GM19372 (cell line): ENCODE results near the gene ZNF516.
"Not testable (repeated sequence)": the region's sequence is repeated elsewhere in the genome, so short reads cannot be mapped to it uniquely, and the experiment has no call there.

Source experiments
- ATAC-seq: cut with Tn5 transposase; IDR thresholded peaks from one replicate; pipeline ENCODE4 v1.9.1; 2021; ENCODE audit warnings: mild to moderate bottlenecking, low read depth, moderate library complexity; ENCODE audit not compliant: unreplicated experiment

ZNF516 gene, protein sequence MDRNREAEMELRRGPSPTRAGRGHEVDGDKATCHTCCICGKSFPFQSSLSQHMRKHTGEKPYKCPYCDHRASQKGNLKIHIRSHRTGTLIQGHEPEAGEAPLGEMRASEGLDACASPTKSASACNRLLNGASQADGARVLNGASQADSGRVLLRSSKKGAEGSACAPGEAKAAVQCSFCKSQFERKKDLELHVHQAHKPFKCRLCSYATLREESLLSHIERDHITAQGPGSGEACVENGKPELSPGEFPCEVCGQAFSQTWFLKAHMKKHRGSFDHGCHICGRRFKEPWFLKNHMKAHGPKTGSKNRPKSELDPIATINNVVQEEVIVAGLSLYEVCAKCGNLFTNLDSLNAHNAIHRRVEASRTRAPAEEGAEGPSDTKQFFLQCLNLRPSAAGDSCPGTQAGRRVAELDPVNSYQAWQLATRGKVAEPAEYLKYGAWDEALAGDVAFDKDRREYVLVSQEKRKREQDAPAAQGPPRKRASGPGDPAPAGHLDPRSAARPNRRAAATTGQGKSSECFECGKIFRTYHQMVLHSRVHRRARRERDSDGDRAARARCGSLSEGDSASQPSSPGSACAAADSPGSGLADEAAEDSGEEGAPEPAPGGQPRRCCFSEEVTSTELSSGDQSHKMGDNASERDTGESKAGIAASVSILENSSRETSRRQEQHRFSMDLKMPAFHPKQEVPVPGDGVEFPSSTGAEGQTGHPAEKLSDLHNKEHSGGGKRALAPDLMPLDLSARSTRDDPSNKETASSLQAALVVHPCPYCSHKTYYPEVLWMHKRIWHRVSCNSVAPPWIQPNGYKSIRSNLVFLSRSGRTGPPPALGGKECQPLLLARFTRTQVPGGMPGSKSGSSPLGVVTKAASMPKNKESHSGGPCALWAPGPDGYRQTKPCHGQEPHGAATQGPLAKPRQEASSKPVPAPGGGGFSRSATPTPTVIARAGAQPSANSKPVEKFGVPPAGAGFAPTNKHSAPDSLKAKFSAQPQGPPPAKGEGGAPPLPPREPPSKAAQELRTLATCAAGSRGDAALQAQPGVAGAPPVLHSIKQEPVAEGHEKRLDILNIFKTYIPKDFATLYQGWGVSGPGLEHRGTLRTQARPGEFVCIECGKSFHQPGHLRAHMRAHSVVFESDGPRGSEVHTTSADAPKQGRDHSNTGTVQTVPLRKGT

DNA sequence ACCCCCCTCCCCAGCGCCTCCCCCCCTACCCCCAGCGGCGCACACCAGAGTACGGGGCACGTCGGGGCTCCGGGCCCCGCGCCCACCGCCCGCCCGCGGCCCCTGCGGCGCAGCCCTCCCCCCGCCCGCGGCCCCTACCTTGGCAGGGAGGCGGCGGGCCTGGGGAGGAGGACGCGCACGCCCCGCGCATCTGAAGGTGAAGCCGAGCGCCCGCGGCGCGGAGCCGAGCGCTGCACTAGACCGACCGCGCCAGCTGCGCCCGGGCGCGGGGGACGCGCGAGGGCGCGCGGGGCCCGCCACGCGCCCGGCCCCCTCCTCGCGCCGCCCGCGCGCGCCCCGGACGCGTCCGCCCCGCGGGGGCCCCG, at the start of gene ZNF516:
ZNF516 (minus strand) TSS at position 237 of the 365 bp plus-strand sequence. CDS start 52,188 bp downstream, outside the sequence.
- no peak for ATAC-seq

DNA sequence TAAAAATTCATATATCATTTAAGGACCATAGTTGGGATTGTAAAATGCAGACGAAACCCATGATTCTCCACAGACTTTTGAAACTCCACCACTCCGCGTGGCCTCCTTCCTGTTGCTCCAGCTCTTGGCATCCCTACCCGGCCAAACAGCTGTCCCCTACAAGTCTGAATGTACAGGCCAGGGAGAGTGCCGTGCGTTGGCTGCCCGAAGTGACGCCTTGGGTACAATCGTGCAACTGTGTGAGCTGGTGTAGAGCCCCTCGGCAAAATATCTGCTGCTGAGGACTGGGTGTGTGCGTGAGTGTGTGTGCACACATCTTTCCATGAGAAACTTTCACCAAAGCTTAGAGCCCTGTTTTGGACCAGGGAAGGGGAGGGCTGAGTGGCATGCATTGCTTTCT, 43.8 kb upstream of the ZNF516 start:
- ATAC-seq = no peak

DNA sequence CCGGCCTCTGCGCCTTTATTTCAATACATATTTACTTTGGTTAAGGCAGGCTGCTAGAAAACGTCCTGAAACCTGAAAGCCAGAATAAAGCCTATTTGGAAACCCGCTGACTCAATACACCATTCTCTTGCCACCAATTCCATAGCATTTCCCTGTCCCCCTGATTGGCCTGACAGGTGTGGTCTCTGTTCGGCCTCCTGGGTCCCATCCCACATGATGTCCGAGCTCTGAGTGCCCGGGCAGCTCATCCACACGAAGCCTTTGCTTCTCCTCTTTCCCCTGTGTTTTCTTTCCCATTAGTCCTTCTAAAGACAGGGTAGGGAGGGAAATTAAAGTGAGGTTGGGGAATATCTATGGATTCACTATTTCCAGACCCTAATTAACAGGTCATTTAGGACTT, 42.6 kb upstream of the ZNF516 start:
- ATAC-seq = no peak

DNA sequence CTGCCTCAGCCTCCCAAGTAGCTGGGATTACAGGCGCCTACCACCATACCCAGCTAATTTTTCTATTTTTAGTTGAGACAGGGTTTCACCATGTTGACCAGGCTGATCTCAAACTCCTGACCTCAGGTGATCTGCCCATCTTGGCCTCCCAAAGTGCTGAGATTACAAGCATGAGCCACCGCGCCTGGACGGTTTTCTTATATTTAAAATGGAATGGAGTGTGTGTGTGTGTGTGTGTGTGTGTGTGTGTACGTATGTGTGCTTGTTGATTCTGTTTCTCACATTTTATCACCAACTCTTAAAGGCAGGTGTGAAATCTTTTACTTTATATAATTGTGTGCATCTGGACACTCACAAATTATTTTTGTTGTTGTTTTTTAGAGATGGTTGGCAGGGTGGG, 41.6 kb upstream of the ZNF516 start:
- not testable (repeated sequence) for ATAC-seq

DNA sequence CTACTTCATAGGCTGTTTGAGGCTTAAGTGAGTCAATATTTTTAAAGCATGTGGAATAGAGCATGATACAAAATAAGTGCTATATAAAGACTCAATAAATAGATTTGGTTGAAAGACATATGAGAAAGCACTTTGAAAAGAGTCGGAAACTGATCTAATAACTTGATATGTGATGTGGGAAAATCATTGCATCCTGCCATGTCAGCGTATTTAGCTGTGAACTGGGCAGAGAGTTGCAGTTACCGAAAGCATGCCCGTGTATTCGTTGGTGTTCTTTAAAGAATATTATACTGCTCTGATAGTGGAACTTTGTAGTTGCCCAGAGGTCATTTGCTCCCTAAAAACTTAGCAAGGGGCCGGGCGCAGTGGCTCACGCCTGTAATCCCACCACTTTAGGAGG, 37.8 kb upstream of the ZNF516 start:
- ATAC-seq = no peak

DNA sequence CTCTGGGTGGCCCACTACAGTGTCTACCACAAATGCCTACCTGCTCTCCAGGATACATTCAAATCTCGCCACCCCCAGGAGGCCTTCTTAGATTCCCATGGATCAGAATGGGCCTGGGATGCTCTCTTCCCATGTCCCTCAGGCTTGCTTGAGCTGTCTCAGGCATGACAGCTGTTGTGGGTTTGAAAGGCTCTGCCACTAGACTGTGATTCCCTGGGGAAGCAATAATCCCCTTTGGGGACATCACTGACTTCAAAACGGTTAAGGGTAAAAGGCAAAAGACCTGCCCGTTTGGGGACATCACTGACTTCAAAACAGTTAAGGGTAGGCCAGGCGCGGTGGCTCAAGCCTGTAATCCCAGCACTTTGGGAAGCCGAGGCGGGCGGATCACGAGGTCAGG, 35.8 kb upstream of the ZNF516 start:
- ATAC-seq = no peak

DNA sequence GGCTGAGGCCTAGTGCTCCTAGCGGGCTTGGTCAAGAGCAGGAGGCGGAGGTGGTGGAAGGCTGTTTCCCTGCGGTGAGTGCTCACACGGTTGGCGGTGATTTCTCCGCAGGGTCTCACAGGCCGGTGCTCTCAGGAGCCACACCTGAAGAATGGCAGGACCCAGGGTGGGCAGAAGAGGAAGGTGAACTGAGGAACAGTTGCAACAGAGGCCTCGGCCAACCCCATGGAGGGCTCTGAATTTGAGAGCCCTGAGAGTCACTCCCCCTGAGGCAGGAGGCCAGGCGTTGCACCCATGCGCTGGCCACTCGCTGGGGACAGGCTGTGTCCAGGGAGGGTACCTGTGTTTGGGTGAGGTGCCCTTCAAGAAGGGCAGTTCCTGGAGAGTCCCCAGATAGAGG, 35.3 kb upstream of the ZNF516 start:
- ATAC-seq = no peak

DNA sequence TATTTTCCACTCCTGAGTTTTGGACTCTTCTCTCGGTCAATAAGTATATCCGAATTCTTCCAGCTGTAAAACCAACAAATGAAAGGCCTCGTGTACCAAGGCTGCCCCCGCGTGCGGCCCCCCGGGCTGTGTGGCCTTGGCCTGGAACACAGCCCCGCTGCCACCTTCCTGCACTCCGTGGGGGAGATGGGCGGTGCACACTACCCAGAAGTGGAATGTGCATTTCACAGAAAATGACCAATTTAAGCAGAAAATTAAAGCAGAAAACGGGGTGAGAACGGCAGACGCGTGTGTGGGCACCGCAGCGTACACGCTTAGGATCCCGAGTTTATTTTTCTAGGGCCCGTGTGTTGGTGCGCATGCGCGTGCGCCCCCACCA, 34.4 kb upstream of the ZNF516 start:
- ATAC-seq = no peak

DNA sequence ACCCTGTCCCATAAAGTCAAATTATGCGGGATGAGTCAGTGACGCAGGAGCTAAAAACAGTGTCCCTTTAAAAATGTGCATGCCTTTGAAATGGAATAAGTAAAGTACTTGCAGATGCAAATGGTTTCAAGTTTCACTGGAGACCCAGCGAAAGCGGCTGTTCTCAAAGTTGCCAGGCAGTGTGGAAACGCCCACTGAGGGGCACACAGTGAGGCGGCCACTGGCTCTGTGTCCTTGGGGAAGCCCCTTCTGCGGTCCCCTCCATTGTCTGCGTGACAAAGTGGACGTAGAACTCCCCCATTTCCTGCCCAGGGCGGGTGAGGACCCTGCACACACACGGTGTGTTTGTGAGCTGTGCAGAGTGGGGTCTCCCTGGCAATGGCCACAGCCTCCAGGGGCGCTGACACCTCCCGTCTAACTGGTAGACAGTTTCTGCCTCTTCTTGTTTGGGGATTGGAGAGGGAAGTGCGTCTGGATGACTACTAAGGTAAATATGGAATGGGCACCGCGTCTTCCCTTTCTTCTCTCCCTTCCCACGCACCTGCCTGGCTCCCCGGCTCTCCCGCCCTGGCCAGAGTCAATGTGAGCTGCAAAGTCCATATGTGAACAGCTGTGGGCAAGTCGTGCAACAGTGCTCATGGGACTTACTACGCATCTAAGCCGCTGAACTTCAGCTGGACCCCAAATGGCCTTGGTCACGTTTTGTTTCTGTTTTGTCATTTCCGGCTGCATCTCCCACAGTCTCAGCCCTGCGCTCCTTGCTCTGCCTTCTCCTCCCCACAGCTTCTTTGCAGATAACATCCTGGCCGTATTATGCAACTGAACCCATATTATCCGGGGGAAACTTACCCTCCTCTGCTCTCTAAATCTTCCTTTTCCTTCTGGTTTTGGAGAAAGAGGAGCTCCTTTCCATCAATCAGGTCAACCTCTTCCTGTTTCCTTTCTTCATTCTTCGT, 33.7 kb upstream of the ZNF516 start:
- ATAC-seq = peak; percentile 48

DNA sequence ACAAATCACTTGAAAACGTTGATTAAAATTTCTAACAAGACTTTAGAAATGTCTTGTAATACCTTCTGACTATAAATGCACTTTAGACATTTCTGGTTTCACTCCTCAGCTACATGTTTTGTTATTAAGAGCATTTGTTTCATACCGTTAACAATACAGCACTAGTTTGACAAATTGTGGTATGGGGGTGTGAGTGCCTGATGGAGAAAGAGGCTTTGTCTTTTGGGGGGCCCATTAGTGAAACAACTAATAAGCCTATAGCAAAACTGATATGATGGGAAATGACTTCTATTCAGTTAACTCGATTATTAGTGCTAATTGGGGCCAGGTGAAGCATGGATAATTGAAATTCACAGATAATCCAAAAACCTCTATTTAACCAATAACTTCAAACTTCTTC, 30.9 kb upstream of the ZNF516 start:
- ATAC-seq = no peak

DNA sequence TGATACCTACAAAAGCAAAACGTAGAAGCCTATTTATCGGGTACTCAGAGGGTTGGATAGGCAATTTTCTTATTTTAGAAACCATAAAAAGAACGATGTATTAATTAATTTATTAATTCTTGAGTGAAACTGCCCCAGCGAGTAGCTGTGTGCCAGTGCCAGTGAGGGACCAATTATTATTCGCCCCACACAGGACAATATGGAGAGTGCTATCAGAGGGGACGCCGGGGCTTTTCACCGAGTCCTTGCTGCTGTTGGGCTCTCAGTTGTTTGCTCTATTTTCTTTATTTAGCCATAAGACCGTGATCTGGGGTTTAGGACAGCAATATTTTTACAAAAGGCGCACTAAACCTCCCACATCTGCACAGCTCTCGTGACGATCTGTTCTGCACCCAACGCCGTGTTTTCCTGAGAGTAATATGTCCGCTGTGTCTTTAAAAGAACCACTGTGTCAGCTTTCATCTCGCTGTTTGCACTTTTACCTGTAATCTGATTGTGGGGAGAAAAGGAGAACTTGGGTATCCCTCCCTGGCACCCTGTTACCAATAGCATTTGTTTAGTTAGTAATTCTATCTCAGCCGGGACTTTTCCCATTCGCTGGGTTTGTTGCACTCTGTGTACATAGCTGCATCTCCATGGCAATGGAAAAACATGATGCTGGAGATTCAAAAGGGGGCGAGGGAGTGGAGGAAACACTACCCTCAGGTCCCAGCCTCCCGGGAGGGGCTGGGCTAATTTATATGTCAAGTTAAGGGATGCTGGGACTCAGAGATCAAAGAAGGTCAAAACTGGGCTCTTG, 30.1 kb upstream of the ZNF516 start:
- no peak for ATAC-seq

DNA sequence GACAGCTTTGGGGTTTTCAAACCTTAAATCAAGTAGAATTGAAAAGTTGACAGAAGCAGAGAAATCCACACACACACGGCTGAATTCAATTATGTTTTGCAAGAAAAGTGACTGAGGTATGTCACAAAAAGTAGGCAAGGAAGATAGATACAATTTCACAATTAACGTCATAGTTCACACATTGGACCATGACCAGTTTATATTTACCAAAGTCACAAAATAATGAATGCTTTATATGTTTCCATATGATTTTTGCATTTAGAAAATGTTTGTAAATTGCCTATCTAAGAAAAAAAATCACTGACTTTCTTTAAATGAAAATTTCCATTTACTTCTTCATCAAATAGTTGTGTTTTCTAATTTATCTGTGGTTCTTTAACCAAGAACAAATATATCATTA, 29.4 kb upstream of the ZNF516 start:
- no peak for ATAC-seq

DNA sequence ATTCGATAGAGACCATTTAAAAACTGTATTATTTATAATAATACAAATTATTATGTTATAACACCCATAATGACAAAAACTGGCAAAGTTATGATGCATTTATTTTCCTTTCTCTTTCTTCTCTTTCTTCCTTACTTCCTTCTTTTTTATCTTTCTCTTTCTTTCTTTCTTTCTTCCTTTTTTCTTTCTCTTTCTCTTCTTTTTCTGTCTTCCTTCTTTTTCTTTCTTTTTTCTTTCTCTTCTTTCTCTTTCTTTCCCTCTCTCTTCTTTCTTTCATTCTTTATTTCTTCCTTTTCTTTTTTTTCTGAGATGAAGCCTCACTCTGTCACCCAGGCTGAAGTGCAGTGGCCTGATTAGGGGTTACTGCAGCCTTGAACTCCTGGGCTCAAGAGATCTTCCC, 27.5 kb upstream of the ZNF516 start:
- ATAC-seq = no peak

DNA sequence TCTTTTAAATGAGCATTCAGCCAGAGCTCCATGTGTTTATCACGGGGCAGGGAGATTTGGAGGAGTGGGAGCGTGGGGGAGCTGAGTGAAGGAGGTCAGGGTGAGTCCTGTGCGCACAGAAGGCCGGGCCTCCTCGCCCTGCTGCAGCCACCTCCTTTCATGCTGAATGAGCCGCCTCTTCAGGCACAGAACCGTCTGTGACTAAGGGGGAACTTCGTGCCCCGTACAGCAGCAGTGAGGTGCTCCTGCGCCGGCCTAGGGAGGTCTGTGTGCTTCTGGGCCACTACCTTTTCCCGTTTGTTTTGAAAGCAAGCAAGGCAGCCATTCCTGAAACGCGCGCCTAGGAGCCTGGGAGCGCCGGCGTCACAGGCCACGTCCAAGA, 27.1 kb upstream of the ZNF516 start:
- no peak for ATAC-seq

DNA sequence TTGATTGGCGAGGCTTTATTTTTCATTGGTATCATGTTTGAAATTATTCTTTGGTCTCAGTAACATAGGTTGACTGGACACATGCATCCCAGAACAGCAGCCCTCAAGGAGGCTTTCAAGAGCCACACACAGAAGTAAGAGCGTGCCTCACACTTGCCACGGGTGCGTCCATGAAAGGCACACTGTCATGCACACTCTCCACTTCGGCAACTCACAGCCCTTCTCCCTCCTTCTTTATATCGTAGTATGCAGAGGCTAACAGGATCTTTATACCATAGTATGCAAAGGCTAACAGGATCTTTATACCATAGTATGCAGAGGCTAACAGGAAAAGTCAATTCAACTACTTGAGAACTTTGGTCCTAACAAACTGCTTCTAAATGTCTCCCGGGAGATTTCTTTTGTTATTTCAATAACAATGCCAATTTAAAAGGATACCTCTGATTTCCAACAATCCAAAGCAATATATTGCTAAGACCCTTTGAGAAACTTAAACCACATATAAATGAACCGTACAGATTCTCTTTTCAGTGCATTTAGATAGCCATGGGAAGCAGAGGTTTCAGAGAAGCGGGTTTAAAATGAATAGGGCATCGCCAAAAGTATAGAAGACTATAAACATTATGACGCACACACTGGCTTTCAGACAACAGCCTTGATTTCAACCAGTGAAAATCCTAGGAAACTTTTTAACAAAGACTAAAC, 26.5 kb upstream of the ZNF516 start:
- no peak for ATAC-seq

DNA sequence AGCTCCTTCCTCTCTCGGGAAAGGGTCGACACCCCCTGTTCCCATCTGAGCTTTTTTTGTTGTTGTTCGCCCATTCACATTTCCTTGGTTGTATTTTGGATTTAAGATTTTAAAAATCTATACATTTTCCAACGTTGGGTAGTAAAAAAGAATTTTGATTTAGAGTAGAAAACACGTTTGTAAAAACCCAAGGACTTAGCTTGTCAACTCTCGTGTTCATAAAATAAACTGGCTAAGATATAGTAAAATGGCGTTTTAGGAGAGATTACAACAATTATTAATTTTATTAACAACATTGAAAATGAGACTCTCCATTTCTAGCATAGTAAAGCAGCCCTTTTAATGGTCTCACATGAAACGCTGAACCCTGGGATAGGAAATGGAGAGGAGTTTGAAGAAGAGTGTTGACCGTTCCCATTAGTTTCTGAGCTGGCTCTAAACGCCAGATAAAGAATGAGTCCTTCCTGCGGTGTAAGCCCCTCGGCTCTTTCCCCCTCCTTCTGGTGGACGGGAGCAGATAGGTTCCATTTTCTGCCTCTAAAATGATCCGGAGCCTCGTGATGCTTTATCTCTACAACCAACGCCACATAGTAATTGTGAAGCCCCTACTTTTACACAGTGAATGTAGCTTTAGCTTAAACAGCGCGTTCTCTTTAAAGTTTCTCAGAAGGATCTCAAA, 24.0 kb upstream of the ZNF516 start:
- ATAC-seq = no peak

DNA sequence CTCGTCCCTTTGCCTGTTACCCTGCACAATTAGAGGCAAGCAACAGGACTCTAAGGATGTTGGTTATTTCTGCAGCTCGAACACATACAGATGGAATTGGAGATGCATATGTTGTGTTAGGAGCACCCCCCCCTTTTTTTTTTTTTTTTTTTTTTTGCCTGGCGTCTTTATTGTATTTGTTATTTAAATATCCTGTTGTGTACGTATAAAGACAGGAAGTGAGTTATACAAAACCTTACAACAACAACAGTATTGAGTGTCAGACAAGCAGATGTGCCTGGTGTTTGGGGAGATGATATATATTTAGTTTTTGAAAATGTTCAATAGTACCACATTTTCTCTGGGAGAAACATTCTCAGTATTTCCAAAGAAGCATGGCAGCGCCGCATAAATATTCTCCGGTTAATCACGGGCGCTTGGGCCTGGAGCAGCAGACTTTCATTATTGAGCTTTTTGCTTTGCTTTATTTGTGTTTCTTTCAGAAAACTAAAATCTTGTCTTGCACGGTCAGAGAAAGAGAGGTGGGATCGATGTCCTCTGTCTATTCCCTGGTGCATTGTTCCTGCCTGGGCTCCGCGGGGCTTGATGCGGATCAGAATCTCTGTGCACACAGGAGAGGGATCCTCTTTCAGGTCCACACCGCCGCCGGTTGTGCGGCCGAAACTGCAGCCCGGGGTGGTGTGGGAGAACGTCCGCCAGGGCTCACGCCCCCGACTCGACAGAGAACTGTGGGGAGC, 23.2 kb upstream of the ZNF516 start:
- ATAC-seq = no peak

DNA sequence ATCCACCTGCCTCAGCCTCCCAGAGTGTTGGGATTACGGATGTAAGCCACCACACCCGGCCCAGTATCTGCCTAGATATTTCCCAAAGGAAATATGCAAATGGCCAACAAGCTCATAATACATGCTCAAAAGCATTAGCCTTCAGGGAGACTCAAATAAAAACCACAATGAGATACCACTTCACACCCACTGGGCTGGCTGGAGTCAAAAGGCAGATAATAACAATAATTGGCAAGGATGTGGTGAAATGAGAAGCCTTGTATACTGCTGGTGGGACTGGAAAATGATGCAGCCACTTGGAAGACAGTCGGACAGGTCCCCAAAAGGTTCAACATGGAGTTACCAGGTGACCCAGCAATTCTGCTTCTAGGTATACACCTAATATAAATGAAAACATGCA, 20.5 kb upstream of the ZNF516 start:
- no peak for ATAC-seq
